ENCODE results near the gene HTR6. TPM values are rescaled to one million over a fixed set of nuclear protein-coding genes. Genes with fewer than 3 reads are reported as not detected.
A peak's percentile ranks its signal among the peaks of the same experiment; 100 is the strongest.

The HTR6 gene
- total and polyA plus RNA-seq, 2 donors (not counting 1 experiment from before 2014, with no cell fraction given), result under 0.01 to 0.02 TPM

DNA sequence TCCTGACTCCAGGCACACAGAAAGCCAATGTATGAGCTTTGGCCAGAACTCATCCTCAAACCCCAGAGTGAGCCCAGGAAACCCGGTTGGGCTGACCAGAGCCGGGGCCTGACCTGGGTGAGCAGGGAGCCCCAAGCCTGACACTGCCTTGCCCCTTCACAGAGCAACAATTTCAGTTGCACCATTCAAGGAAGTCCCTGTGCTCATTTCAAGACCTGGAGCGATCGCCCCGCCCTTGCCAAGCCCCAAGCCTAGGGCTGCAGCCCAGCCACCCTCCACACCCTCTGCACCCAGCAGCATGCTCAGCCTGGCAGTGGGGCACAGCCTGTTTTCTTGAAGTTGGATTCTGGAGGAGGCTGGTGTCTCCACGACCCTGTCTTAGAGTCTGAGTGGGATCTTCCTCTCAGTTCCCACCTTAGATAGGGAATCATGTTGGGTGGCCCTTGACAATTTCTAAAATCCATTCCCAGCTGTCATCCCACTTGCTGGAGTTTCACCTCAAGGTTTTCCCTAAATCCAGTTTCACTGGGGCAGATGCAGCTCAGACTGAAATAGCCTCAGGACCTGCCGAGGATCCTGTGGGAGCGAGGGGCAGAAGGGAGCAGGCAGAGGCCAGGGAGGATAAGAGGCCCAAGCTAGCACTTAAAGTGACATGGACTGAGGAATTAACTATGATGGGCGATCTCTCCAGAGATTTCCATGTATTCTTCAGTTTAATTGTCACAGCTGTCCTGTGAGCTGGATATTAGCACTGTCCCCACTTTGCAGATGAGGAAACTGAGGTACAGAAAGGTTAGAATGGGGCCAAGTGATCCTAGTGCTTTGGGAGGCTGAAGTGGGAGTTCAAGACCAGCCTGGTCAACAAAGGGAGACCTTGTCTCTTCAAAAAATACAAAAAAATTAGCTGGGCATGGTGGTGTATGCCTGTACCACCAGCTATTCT, 18.0 kb upstream of the HTR6 start:
- peak overlapping the region; percentile 95 for H3K4me2 ChIP-seq (ENCODE audit: extremely low read depth, insufficient read depth, low read length)
- no peaks in the 10 kb centered on the region for H4K20me1 ChIP-seq (ENCODE audit: control insufficient read depth, extremely low read depth, insufficient read depth, low read length)
- peaks cover 30% of the 10 kb centered on the region for H3K4me1 ChIP-seq (ENCODE audit: control insufficient read depth, extremely low read depth, insufficient read depth, low read length)
- no peak overlapping the region for H3K9ac ChIP-seq (ENCODE audit: insufficient read depth, low read length)
- peaks cover 65% of the 10 kb centered on the region for H3K79me2 ChIP-seq (ENCODE audit: control insufficient read depth, insufficient read depth, low read length)
- H3K4me3 ChIP-seq (replicated peaks in 1 of 4; ENCODE audit: control extremely low read depth in 1 of 4, insufficient read depth in 1 of 4, low read depth in 3 of 4, low read length in 4 of 4), result peak overlapping the region; percentile 78 to 94 (median 90)
- TF ChIP-seq, protein P1, sequence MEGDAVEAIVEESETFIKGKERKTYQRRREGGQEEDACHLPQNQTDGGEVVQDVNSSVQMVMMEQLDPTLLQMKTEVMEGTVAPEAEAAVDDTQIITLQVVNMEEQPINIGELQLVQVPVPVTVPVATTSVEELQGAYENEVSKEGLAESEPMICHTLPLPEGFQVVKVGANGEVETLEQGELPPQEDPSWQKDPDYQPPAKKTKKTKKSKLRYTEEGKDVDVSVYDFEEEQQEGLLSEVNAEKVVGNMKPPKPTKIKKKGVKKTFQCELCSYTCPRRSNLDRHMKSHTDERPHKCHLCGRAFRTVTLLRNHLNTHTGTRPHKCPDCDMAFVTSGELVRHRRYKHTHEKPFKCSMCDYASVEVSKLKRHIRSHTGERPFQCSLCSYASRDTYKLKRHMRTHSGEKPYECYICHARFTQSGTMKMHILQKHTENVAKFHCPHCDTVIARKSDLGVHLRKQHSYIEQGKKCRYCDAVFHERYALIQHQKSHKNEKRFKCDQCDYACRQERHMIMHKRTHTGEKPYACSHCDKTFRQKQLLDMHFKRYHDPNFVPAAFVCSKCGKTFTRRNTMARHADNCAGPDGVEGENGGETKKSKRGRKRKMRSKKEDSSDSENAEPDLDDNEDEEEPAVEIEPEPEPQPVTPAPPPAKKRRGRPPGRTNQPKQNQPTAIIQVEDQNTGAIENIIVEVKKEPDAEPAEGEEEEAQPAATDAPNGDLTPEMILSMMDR (conservative IDR thresholded peaks at IDR 0.05 in 1 of 2, IDR thresholded peaks at IDR 0.05 in 1 of 2; ENCODE audit: low read depth in 1 of 2, low read length in 2 of 2), result no peak
- TF ChIP-seq EZH2 (IDR thresholded peaks at IDR 0.05; ENCODE audit: low read length, missing control alignments), result no peak
- no peaks in the 10 kb centered on the region for H3K9me3 ChIP-seq (ENCODE audit: control insufficient read depth, insufficient read depth, low read depth, low read length)
- DNase-seq (ENCODE audit: low read depth in 2 of 2), result no peak
- H3K27ac ChIP-seq (ENCODE audit: insufficient read depth, low read length), result peak overlapping the region; percentile 89
- H3K36me3 ChIP-seq (ENCODE audit: control insufficient read depth, insufficient read depth, low read length), result peaks cover 1% of the 10 kb centered on the region
- H2AFZ ChIP-seq (ENCODE audit: low read length), result no peak overlapping the region
- H3K27me3 ChIP-seq (ENCODE audit: control insufficient read depth, insufficient read depth, low read length), result no peaks in the 10 kb centered on the region

DNA sequence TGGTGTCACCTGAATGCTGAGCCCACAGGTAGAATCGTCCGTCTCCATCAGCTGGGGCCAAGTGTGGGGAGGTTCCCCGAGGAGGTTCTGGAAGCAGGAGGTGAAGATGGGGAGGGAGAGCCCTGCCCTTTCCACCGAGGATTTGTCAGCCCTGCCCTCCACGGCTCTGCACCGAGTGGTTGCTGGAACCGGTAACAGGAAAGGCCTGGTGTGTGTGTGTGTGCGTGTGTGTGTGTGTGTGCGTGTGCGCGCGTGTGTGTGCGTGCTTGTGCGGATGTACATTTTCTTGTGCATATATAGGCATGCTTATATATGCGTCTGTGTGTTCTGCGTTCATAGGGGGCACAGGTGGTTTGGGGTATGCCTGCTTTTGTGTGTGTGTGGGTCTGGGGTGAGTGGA, 17.0 kb upstream of the HTR6 start:
- Histone ChIP-seq H2AFZ (ENCODE audit: low read length) (no peak overlapping the region), H3K79me2 (ENCODE audit: control insufficient read depth, insufficient read depth, low read length) (peaks cover 71% of the 10 kb centered on the region), H3K9me3 (ENCODE audit: control insufficient read depth, insufficient read depth, low read depth, low read length) (no peaks in the 10 kb centered on the region), H3K4me1 (ENCODE audit: control insufficient read depth, extremely low read depth, insufficient read depth, low read length) (peaks cover 34% of the 10 kb centered on the region), H4K20me1 (ENCODE audit: control insufficient read depth, extremely low read depth, insufficient read depth, low read length) (no peaks in the 10 kb centered on the region), H3K27me3 (ENCODE audit: control insufficient read depth, insufficient read depth, low read length) (no peaks in the 10 kb centered on the region), H3K27ac (ENCODE audit: insufficient read depth, low read length) (peak overlapping the region; percentile 11), H3K9ac (ENCODE audit: insufficient read depth, low read length) (no peak overlapping the region), H3K4me3 (replicated peaks in 1 of 4; ENCODE audit: control extremely low read depth in 1 of 4, insufficient read depth in 1 of 4, low read depth in 3 of 4, low read length in 4 of 4) (peak overlapping the region in 2 of 4 experiments; percentile 78 to 88), H3K36me3 (ENCODE audit: control insufficient read depth, insufficient read depth, low read length) (peaks cover 1% of the 10 kb centered on the region), H3K4me2 (ENCODE audit: extremely low read depth, insufficient read depth, low read length) (peak overlapping the region; percentile 66)
- no peak for DNase-seq (ENCODE audit: low read depth in 2 of 2)
- TF ChIP-seq EZH2 (IDR thresholded peaks at IDR 0.05; ENCODE audit: low read length, missing control alignments), result no peak
- TF ChIP-seq, protein P1 (conservative IDR thresholded peaks at IDR 0.05 in 1 of 2, IDR thresholded peaks at IDR 0.05 in 1 of 2; ENCODE audit: low read depth in 1 of 2, low read length in 2 of 2), result no peak

- Histone ChIP-seq H3K4me3 (replicated peaks in 1 of 4; ENCODE audit: control extremely low read depth in 1 of 4, insufficient read depth in 1 of 4, low read depth in 3 of 4, low read length in 4 of 4) (peak overlapping the region in 1 of 4 experiments; percentile 14), H2AFZ (ENCODE audit: low read length) (no peak overlapping the region), H3K27ac (ENCODE audit: insufficient read depth, low read length) (peak overlapping the region; percentile 11), H3K4me2 (ENCODE audit: extremely low read depth, insufficient read depth, low read length) (peak overlapping the region; percentile 32), H3K36me3 (ENCODE audit: control insufficient read depth, insufficient read depth, low read length) (peaks cover 1% of the 10 kb centered on the region), H4K20me1 (ENCODE audit: control insufficient read depth, extremely low read depth, insufficient read depth, low read length) (no peaks in the 10 kb centered on the region), H3K79me2 (ENCODE audit: control insufficient read depth, insufficient read depth, low read length) (peaks cover 72% of the 10 kb centered on the region), H3K27me3 (ENCODE audit: control insufficient read depth, insufficient read depth, low read length) (no peaks in the 10 kb centered on the region), H3K4me1 (ENCODE audit: control insufficient read depth, extremely low read depth, insufficient read depth, low read length) (peaks cover 34% of the 10 kb centered on the region), H3K9ac (ENCODE audit: insufficient read depth, low read length) (no peak overlapping the region), H3K9me3 (ENCODE audit: control insufficient read depth, insufficient read depth, low read depth, low read length) (no peaks in the 10 kb centered on the region)
- DNase-seq (ENCODE audit: low read depth in 2 of 2), result no peak
- TF ChIP-seq, protein P1 (conservative IDR thresholded peaks at IDR 0.05 in 1 of 2, IDR thresholded peaks at IDR 0.05 in 1 of 2; ENCODE audit: low read depth in 1 of 2, low read length in 2 of 2), result no peak
- no peak for TF ChIP-seq EZH2 (IDR thresholded peaks at IDR 0.05; ENCODE audit: low read length, missing control alignments)
These were observed 16.4 kb upstream of the HTR6 start for GRCh38 chr1:19648239-19648638.

Data from fibroblast of lung (primary cell).